DMS79 (cell line): ENCODE results near the gene EME1.

ENCODE experiments used
- DNase-seq: peaks from one replicate; lab custom pipeline; 2025; lab: John Stamatoyannopoulos, UW

EME1 gene

GRCh38 chr17:50363217-50364060, 9.6 kb upstream of the EME1 start:
- DNase-seq, result no peak

GRCh38 chr17:50364061-50364458, 9.0 kb upstream of the EME1 start:
- no peak for DNase-seq

GRCh38 chr17:50364715-50365114, 8.3 kb upstream of the EME1 start:
- DNase-seq, result no peak

- DNase-seq, result no peak
Observed at GRCh38 chr17:50365165-50365564, 7.9 kb upstream of the EME1 start.

GRCh38 chr17:50365649-50366393, 7.2 kb upstream of the EME1 start:
- no peak for DNase-seq

GRCh38 chr17:50367401-50367800, 5.6 kb upstream of the EME1 start:
- DNase-seq, result no peak

- DNase-seq, result no peak
Observed at GRCh38 chr17:50370052-50370451, 3.0 kb upstream of the EME1 start.

- DNase-seq, result no peak
Observed at GRCh38 chr17:50371526-50371925, 1.5 kb upstream of the EME1 start.

GRCh38 chr17:50372222-50372757, 739 bp upstream of the EME1 start:
- no peak for DNase-seq

GRCh38 chr17:50373705-50374104, 676 bp downstream of the EME1 start:
- DNase-seq, result no peak

- DNase-seq, result no peak
Observed at GRCh38 chr17:50375858-50376538, 3.0 kb downstream of the EME1 start.

- no peak for DNase-seq
Observed at GRCh38 chr17:50379351-50380132, 6.5 kb downstream of the EME1 start.

- DNase-seq, result no peak
Observed at GRCh38 chr17:50380369-50381259, 7.6 kb downstream of the EME1 start.

- no peak for DNase-seq
Observed at GRCh38 chr17:50381260-50381815, 8.3 kb downstream of the EME1 start.

GRCh38 chr17:50381920-50382319, 8.9 kb downstream of the EME1 start:
- no peak for DNase-seq

GRCh38 chr17:50382931-50383330, 9.9 kb downstream of the EME1 start:
- no peak for DNase-seq

GRCh38 chr17:50386510-50386909, 13.5 kb downstream of the EME1 start:
- DNase-seq, result no peak

- no peak for DNase-seq
Observed at GRCh38 chr17:50388728-50389127, 15.7 kb downstream of the EME1 start.

GRCh38 chr17:50389534-50389933, 16.5 kb downstream of the EME1 start:
- no peak for DNase-seq

- DNase-seq, result no peak
Observed at GRCh38 chr17:50392621-50393020, 19.6 kb downstream of the EME1 start.
